Omental fat pad (tissue), 4 donors: ENCODE results near the gene SFXN4. TPM values are rescaled to one million over a fixed set of nuclear protein-coding genes. Genes with fewer than 3 reads are reported as not detected.

Experiments
- ATAC-seq: fragments of 150-250 bp; one replicate; pipeline ENCODE4 v1.9.1; 2016; ENCODE audit warnings: mild to moderate bottlenecking, moderate library complexity; ENCODE audit not compliant: low FRiP score
- DNase-seq: peaks from one replicate; pipeline ENCODE4 v3.0.0-alpha.2; 2019; ENCODE audit warnings: low spot score
- small RNA-seq: library from RNA; depleted of rRNA; stranded (forward); fragments of <200 nt; gene quantifications from one replicate; pipeline ENCODE3, GENCODE V24; 2016
- total RNA-seq, 4 donors: library from RNA; depleted of rRNA; stranded (reverse); fragments of >200 nt; gene quantifications; one replicate each; pipeline ENCODE4 v1.1.0, GENCODE V29; 2016
- TF ChIP-seq, protein P1 (sequence below), 3 donors: fragments of 450-650 bp; IDR thresholded peaks; one replicate each; pipeline ENCODE4 v1.5.1; 2016 to 2017; ENCODE audit warnings: antibody characterized with exemption in 3 of 3, mild to moderate bottlenecking in 3 of 3, moderate library complexity in 2 of 3

The SFXN4 gene
- total RNA-seq, 4 donors from 2014 or later: 17.1 to 30.1 (median 24.2) TPM

DNA sequence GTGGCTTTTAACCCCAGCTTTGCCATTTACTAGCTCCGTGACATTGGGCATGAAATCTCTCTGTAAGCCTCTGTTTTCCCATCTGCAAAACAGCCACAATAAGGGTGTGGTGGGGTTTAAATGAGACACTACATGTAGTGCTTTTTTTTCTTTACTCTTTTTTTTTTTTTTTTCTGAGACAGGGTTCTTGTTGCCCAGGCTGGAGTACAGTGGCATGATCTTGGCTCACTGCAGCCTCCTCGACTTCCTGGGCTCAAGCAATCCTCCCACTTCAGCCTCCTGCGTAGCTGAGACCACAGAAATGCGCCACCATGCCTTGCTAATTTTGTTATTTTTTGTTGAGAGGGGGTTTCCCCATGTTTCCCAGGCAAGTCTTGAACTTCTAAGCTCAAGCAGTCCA, 69.9 kb downstream of the SFXN4 start:
- no peak for DNase-seq
- TF ChIP-seq, protein P1, sequence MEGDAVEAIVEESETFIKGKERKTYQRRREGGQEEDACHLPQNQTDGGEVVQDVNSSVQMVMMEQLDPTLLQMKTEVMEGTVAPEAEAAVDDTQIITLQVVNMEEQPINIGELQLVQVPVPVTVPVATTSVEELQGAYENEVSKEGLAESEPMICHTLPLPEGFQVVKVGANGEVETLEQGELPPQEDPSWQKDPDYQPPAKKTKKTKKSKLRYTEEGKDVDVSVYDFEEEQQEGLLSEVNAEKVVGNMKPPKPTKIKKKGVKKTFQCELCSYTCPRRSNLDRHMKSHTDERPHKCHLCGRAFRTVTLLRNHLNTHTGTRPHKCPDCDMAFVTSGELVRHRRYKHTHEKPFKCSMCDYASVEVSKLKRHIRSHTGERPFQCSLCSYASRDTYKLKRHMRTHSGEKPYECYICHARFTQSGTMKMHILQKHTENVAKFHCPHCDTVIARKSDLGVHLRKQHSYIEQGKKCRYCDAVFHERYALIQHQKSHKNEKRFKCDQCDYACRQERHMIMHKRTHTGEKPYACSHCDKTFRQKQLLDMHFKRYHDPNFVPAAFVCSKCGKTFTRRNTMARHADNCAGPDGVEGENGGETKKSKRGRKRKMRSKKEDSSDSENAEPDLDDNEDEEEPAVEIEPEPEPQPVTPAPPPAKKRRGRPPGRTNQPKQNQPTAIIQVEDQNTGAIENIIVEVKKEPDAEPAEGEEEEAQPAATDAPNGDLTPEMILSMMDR (IDR thresholded peaks at IDR 0.05): no peak

DNA sequence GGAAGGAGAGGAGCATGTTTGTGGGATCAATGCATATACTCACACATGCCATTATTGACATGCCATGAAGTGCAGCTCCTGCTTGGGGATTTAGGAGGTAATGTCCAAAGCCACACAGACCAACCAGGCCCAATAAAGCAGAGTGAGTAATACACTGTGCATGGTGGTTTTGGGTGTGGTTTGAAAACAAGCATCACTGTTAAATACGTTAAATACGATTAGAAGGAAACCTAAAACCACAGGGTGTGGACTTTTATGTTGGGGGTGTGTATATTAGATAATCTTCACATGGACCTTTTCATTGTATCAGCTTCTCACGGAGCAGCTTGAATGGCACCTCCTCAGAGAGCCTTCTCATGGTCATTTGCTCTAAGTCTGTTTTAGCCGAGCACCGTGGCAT, 74.5 kb downstream of the SFXN4 start:
- TF ChIP-seq, protein P1 (IDR thresholded peaks at IDR 0.05): no peak
- no peak for DNase-seq
- ATAC-seq: no peak

More for the DNA sequence above, 69.9 kb downstream of the SFXN4 start:
- ATAC-seq: no peak

Small RNAs within 50 kb of the gene (small RNA-seq; reads per million reads assigned to genes)
- gene AL355598.1 (not detected), gene RN7SL749P (not detected)

Other genes starting within 250 kb of the SFXN4 start
- 10 to 100 TPM in 3 of 4 donors, 1 to 10 TPM in 1; 1.6 to 18.5 (median 12.2) TPM for gene NANOS1, start 136.0 kb downstream of the SFXN4 start, total RNA-seq
- gene EIF3A, start 84.9 kb downstream of the SFXN4 start, total RNA-seq: 100 to 1,000 TPM; 119 to 228 (median 158) TPM
- gene DENND10, start 61.6 kb downstream of the SFXN4 start, total RNA-seq: 10 to 100 TPM; 37.9 to 68.4 (median 49.7) TPM
- gene PRDX3, start 13.1 kb upstream of the SFXN4 start, total RNA-seq: 100 to 1,000 TPM; 125 to 201 (median 156) TPM
- 10 to 100 TPM; 15.9 to 53.8 (median 18.4) TPM for gene GRK5, start 41.9 kb upstream of the SFXN4 start, total RNA-seq